PC-9 (cell line): ENCODE measurements around the gene CCDC158. TPM values are rescaled to one million over a fixed set of nuclear protein-coding genes. Genes with fewer than 3 reads are reported as not detected.
A peak's percentile ranks its signal among the peaks of the same experiment; 100 is the strongest.

Source experiments
- BruUV-seq: library from RNA; stranded (reverse); fragments of 400-500 nt; replicated peaks from 2 replicates; lab custom pipeline; 2021; lab: Mats Ljungman, UMichigan
- CTCF ChIA-PET: fragments of 300-600 bp; sonication (Branson Sonifier 250); formaldehyde crosslinking; loops from one replicate; lab custom pipeline; 2022; ENCODE audit warnings: antibody characterized with exemption; lab: Charles Lee
- POLR2A ChIA-PET: fragments of 300-600 bp; sonication (Branson Sonifier 250); formaldehyde crosslinking; loops from one replicate; lab custom pipeline; 2022; ENCODE audit warnings: antibody characterized with exemption; ENCODE audit not compliant: unreplicated experiment; lab: Charles Lee
- DNase-seq, 2 experiments: peaks; one replicate each; pipeline versions ENCODE4 v3.0.0 to v3.0.0-alpha.2; 2015 to 2022; ENCODE audit warnings: mixed read lengths in 1 of 2
- H2AFZ ChIP-seq: fragments of 200-600 bp; sonication (generic); 2 replicates; pipeline ENCODE4 v1.8.1; 2017; ENCODE audit warnings: antibody characterized with exemption
- H3F3A ChIP-seq: fragments of 200-600 bp; sonication (generic); 2 replicates; pipeline ENCODE4 v1.8.1; 2017; ENCODE audit warnings: antibody characterized with exemption, mild to moderate bottlenecking, low read depth; ENCODE audit not compliant: insufficient read depth
- H3K27ac ChIP-seq: fragments of 200-600 bp; sonication (generic); 2 replicates; pipeline ENCODE4 v1.6.1; 2016; ENCODE audit warnings: mixed run types
- H3K27me3 ChIP-seq: fragments of 200-600 bp; sonication (generic); 2 replicates; pipeline ENCODE4 v1.6.1; 2016; ENCODE audit warnings: low read depth, mixed run types; ENCODE audit not compliant: insufficient read depth
- H3K36me3 ChIP-seq: fragments of 200-600 bp; sonication (generic); 2 replicates; pipeline ENCODE4 v1.6.1; 2016; ENCODE audit warnings: low read depth, mixed run types
- H3K4me1 ChIP-seq: fragments of 200-600 bp; sonication (generic); replicated peaks from 2 replicates; pipeline ENCODE4 v1.6.1; 2016; ENCODE audit warnings: mixed run types; ENCODE audit not compliant: insufficient read depth
- H3K4me2 ChIP-seq: fragments of 200-600 bp; sonication (generic); 2 replicates; pipeline ENCODE4 v1.6.1; 2017; ENCODE audit warnings: mixed run types
- H3K4me3 ChIP-seq: fragments of 200-600 bp; sonication (generic); 2 replicates; pipeline ENCODE4 v1.6.1; 2016; ENCODE audit warnings: mixed run types
- H3K79me2 ChIP-seq: fragments of 200-600 bp; sonication (generic); 2 replicates; pipeline ENCODE4 v1.6.1; 2017; ENCODE audit warnings: low read depth, mixed run types
- H3K9me2 ChIP-seq: fragments of 200-600 bp; sonication (generic); 2 replicates; pipeline ENCODE4 v1.8.1; 2017; ENCODE audit warnings: mild to moderate bottlenecking; ENCODE audit not compliant: insufficient read depth
- H3K9me3 ChIP-seq: fragments of 200-600 bp; sonication (generic); 2 replicates; pipeline ENCODE4 v1.8.1; 2016; ENCODE audit warnings: low read depth; ENCODE audit not compliant: insufficient read depth
- H4K20me1 ChIP-seq: fragments of 200-600 bp; sonication (generic); 2 replicates; pipeline ENCODE4 v1.8.1; 2017; ENCODE audit not compliant: insufficient read depth
- EZH2 ChIP-seq: fragments of 200-600 bp; sonication (generic); IDR thresholded peaks from 2 replicates; pipeline ENCODE4 v1.8.0; 2017; ENCODE audit warnings: antibody characterized with exemption, low read depth
- intact Hi-C: fragments of 100-400 bp; cut with micrococcal nuclease; formaldehyde crosslinking; loops from one replicate; pipeline ENCODE4 v1.10.0; 2022; ENCODE audit not compliant: unreplicated experiment
- total RNA-seq: library from RNA; stranded (reverse); gene quantifications from 2 replicates; pipeline ENCODE4 v1.2.3, GENCODE V29; 2021
- TF ChIP-seq, protein P1 (sequence below): fragments of 200-600 bp; sonication (generic); conservative IDR thresholded peaks from 2 replicates; pipeline ENCODE4 v1.6.1; 2017; ENCODE audit warnings: mixed run types, antibody characterized with exemption, mild to moderate bottlenecking, moderate library complexity

Gene CCDC158
- total RNA-seq, 1 experiment from 2014 or later = not detected

DNA sequence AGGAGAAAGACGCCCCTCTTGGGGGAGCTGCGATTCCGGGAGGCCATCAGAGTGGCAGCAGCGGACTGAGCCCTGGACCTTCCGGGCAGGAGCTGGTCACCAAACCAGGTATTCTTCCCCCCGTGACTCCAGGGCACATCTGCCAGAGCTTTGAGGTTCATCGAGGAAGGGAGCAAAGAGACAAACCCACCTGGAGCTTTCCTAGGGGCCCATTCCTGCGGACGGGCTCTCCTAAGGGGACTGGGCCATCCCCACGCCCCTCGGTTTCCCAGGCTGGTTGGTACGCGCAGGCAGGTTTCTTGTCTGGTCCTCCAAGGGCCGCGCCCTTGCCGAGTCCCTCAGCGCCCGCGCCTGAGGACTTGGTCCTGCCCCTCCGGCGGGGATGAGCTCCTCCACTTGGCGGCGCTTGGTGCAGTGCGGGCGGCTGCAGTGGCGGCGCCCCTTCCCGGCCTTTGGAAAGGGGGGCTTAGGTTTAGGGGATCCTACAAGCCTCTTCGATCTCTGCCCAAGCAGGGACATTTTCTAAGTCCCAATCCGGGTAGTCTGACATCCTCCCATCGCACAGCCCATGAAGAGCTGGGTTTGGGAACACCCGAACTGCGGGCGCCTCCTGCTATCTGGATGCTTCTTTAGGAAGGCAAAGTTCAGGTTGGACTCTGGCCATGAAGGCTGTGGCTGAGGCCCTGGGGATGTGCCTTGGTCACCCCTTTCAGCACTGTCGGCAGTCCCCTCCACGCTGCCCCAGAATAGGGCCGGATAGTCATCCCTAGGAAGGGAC, 113.9 kb downstream of the CCDC158 start:
- peak in 1 of 2 experiments; percentile 48 for DNase-seq
- peaks cover 13% of the 10 kb centered on the region for H3K4me1 ChIP-seq
- H3K9me2 ChIP-seq = no peaks in the 10 kb centered on the region
- ChIA-PET CTCF (no interaction called here), POLR2A (interaction anchor here (0.5 kb wide), 2 partner anchors 81 to 279 kb away, joined by 3 read pairs; no protein-coding TSS in a partner anchor)
- peaks cover 3% of the 10 kb centered on the region; the same call in 1 of the 2 replicates for H3F3A ChIP-seq
- intact Hi-C loops = loop anchor here (2.0 to 5.0 kb wide), 4 partner anchors 55 to 125 kb away; partner anchors contain the start of genes FAM47E and SCARB2
- no peaks in the 10 kb centered on the region for H3K9me3 ChIP-seq
- H3K4me3 ChIP-seq = peak overlapping the region; percentile 87
- H3K4me2 ChIP-seq = peak overlapping the region; percentile 88
- H3K27me3 ChIP-seq = no peaks in the 10 kb centered on the region
- TSS peak; percentile 59 for BruUV-seq
- TF ChIP-seq, protein P1, sequence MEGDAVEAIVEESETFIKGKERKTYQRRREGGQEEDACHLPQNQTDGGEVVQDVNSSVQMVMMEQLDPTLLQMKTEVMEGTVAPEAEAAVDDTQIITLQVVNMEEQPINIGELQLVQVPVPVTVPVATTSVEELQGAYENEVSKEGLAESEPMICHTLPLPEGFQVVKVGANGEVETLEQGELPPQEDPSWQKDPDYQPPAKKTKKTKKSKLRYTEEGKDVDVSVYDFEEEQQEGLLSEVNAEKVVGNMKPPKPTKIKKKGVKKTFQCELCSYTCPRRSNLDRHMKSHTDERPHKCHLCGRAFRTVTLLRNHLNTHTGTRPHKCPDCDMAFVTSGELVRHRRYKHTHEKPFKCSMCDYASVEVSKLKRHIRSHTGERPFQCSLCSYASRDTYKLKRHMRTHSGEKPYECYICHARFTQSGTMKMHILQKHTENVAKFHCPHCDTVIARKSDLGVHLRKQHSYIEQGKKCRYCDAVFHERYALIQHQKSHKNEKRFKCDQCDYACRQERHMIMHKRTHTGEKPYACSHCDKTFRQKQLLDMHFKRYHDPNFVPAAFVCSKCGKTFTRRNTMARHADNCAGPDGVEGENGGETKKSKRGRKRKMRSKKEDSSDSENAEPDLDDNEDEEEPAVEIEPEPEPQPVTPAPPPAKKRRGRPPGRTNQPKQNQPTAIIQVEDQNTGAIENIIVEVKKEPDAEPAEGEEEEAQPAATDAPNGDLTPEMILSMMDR = no peak; the same call in 1 of the 2 replicates
- no peak for TF ChIP-seq EZH2
- no peaks in the 10 kb centered on the region for H3K36me3 ChIP-seq
- H3K27ac ChIP-seq = peak overlapping the region; percentile 58
- peak overlapping the region; percentile 97 for H2AFZ ChIP-seq
- H3K79me2 ChIP-seq = no peaks in the 10 kb centered on the region
- H4K20me1 ChIP-seq = no peaks in the 10 kb centered on the region

GRCh38 chr4:76305971-76306881, 114.7 kb downstream of the CCDC158 start, which contains the start of gene STBD1:
Gene STBD1, plus strand, starts transcription at chr4:76306733. Its CDS starts 37 bp downstream, at chr4:76306770.
- ChIA-PET CTCF (interaction anchor here (0.9 kb wide), 1 partner anchor 72 kb away, joined by 3 read pairs; no protein-coding TSS in a partner anchor), POLR2A (interaction anchor here (0.5 to 0.7 kb wide), 4 partner anchors 82 to 866 kb away, joined by 3 to 26 read pairs (median 4); no protein-coding TSS in a partner anchor)
- Histone ChIP-seq H3K4me1 (peaks cover 20% of the 10 kb centered on the region), H4K20me1 (no peaks in the 10 kb centered on the region), H3K9me2 (no peaks in the 10 kb centered on the region), H3F3A (peaks cover 9% of the 10 kb centered on the region), H2AFZ (peak within 1 kb of the TSS; percentile 97), H3K27me3 (no peaks in the 10 kb centered on the region), H3K36me3 (no peaks in the 10 kb centered on the region), H3K9me3 (no peaks in the 10 kb centered on the region), H3K4me2 (peak within 1 kb of the TSS; percentile 88), H3K79me2 (no peaks in the 10 kb centered on the region), H3K27ac (peak within 1 kb of the TSS; percentile 58), H3K4me3 (peak within 1 kb of the TSS; percentile 87)
- DNase-seq = peak; percentile 54 to 73
- TF ChIP-seq, protein P1 = no peak
- no peak for TF ChIP-seq EZH2
- intact Hi-C loops = loop anchor here (2.0 to 5.0 kb wide), 4 partner anchors 54 to 124 kb away; partner anchors contain the start of genes FAM47E and SCARB2
- TSS peak; percentile 73 for BruUV-seq
